ENCODE measurements around the gene SPOUT1.
"Not testable (repeated sequence)": the region's sequence is repeated elsewhere in the genome, so short reads cannot be mapped to it uniquely, and the experiment has no call there.

The SPOUT1 gene

DNA sequence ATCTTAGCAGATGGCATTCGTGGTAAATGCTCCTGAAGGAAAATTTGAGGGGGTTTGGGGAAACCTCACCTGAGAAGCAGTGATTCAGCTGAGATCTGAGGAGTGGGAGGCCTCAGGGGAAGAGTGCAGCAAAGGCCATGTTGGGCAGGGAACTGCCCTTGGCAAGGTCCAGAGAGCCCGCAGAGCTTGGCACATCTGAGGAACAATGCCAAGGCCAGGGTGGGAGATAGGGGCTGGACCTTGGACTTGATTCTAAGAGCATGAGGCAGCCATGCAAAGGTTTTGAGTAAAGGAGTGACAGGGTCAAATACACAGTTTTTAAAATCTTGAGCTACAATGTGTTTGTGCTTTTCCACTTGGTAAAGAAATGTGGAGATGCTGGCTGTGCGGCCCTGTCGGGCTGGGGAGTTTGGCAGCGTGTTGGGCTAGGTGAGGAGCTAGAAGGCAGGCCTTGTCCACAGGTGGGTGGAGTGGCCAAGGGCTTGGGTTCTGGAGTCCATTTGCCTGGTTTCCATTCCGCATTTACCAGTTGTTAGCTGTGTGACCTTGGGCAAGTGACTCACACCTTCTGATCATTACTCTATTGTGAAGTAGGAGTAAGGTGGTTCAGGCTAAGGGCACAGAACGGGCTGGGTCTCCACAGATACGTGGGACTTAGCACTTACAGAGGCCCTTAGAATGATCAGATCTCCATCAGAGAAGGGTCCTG lies 36.5 kb downstream of the SPOUT1 start:
- no peak overlapping the region for H3K9ac ChIP-seq (ENCODE audit: low read length)
- no peak overlapping the region for H3K4me3 ChIP-seq (ENCODE audit: low read length)
- H3K27ac ChIP-seq (ENCODE audit: low read depth, low read length): no peak overlapping the region
- H3K27me3 ChIP-seq (ENCODE audit: control insufficient read depth, insufficient read depth, low read length): no peaks in the 10 kb centered on the region
- peaks cover under 1% of the 10 kb centered on the region for H3K4me1 ChIP-seq (ENCODE audit: control insufficient read depth, insufficient read depth, low read length)
- peaks cover 31% of the 10 kb centered on the region for H3K36me3 ChIP-seq (ENCODE audit: control insufficient read depth, insufficient read depth, low read length)

GRCh38 chr9:128792134-128792533 lies 37.5 kb downstream of the SPOUT1 start:
- H3K36me3 ChIP-seq (ENCODE audit: control insufficient read depth, insufficient read depth, low read length): peaks cover 30% of the 10 kb centered on the region
- peaks cover 5% of the 10 kb centered on the region for H3K4me1 ChIP-seq (ENCODE audit: control insufficient read depth, insufficient read depth, low read length)
- H3K27ac ChIP-seq (ENCODE audit: low read depth, low read length): no peak overlapping the region
- no peak overlapping the region for H3K9ac ChIP-seq (ENCODE audit: low read length)
- no peaks in the 10 kb centered on the region for H3K27me3 ChIP-seq (ENCODE audit: control insufficient read depth, insufficient read depth, low read length)
- no peak overlapping the region for H3K4me3 ChIP-seq (ENCODE audit: low read length)

GRCh38 chr9:128790536-128790935 lies 39.1 kb downstream of the SPOUT1 start:
- Histone ChIP-seq H3K27ac (ENCODE audit: low read depth, low read length) (no peak overlapping the region), H3K36me3 (ENCODE audit: control insufficient read depth, insufficient read depth, low read length) (peaks cover 30% of the 10 kb centered on the region), H3K4me1 (ENCODE audit: control insufficient read depth, insufficient read depth, low read length) (peaks cover 5% of the 10 kb centered on the region), H3K9ac (ENCODE audit: low read length) (no peak overlapping the region), H3K4me3 (ENCODE audit: low read length) (no peak overlapping the region), H3K27me3 (ENCODE audit: control insufficient read depth, insufficient read depth, low read length) (no peaks in the 10 kb centered on the region)

GRCh38 chr9:128788445-128788844 lies 41.1 kb downstream of the SPOUT1 start:
- Histone ChIP-seq H3K4me3 (ENCODE audit: low read length) (peak overlapping the region; percentile 97), H3K4me1 (ENCODE audit: control insufficient read depth, insufficient read depth, low read length) (peaks cover 5% of the 10 kb centered on the region), H3K27ac (ENCODE audit: low read depth, low read length) (no peak overlapping the region), H3K27me3 (ENCODE audit: control insufficient read depth, insufficient read depth, low read length) (no peaks in the 10 kb centered on the region), H3K36me3 (ENCODE audit: control insufficient read depth, insufficient read depth, low read length) (peaks cover 26% of the 10 kb centered on the region), H3K9ac (ENCODE audit: low read length) (no peak overlapping the region)

DNA sequence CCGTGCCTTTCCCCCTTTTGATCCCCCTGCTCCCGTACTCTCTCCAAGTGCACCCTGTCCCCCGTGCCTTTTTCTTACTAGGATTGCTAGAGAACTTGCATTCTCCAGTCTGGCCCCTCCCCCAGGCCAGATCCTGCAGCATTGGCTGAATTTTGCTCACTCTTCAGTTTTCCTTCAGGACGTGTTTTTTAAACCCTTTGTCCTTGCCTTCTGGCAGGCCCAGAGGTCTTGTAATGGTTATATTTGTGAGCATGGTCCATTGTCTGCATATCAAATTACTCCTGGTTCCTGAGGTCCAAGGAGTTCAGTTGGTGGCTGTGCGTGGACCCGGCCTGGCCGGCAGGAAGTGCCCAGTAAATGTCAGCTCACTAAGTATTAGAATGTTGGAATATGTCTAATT lies 41.9 kb downstream of the SPOUT1 start:
- Histone ChIP-seq H3K4me1 (ENCODE audit: control insufficient read depth, insufficient read depth, low read length) (peaks cover 5% of the 10 kb centered on the region), H3K9ac (ENCODE audit: low read length) (no peak overlapping the region), H3K4me3 (ENCODE audit: low read length) (peak overlapping the region; percentile 97), H3K27me3 (ENCODE audit: control insufficient read depth, insufficient read depth, low read length) (no peaks in the 10 kb centered on the region), H3K36me3 (ENCODE audit: control insufficient read depth, insufficient read depth, low read length) (peaks cover 21% of the 10 kb centered on the region), H3K27ac (ENCODE audit: low read depth, low read length) (peak overlapping the region; percentile 64)

DNA sequence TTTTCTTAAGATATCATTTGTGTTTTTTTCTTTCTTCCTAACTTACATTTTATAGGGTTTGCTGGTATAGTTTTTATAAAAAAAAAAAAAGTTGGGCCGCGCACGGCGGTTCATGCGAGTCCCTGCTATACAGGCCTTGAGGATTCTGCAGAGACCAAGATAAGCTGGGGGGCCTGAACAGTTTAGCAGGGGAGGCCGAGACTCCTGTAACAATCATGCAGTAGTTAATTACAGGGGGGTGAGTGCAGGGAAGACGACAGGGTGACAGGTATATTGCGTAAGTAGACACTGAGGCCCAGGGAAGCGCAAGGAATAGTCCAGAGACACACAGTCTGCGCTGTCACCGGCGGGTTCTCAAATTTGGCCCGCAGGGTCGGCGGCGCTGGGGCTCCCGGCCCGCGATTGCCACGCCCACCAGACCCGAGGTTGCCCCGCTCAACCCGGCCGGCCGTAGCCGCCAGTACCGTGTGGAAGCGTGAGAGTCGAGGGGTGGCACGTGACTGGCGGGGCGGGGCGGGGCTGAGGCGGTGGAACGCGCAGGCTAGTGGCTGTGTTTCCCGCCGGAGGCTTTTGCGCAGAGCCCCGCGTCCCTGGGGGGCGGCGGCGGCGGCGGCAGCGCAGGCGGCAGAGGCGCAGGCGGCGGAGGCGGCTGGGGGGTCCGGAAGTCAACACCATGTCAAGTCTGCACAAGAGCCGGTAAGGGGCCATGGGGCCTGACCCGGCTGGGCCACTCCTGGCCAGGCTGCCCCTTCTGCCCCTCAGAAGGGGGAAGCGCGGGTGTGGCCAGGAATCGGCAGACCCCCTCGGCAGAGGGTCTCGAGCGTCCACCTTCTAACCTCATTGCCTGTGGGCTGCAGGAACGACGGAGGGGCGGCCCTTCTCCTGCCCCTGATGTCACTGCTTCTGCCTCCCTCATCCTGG lies 42.7 kb downstream of the SPOUT1 start, which contains the start of gene TBC1D13:
Gene TBC1D13, plus strand, starts transcription at position 573 of the 921 bp plus-strand sequence. Its CDS starts 101 bp downstream, at position 674.
- H3K4me1 ChIP-seq (ENCODE audit: control insufficient read depth, insufficient read depth, low read length): peaks cover 5% of the 10 kb centered on the region
- H3K27ac ChIP-seq (ENCODE audit: low read depth, low read length): peak within 1 kb of the TSS; percentile 64
- H3K36me3 ChIP-seq (ENCODE audit: control insufficient read depth, insufficient read depth, low read length): peaks cover 15% of the 10 kb centered on the region
- peak within 1 kb of the TSS; percentile 97 for H3K4me3 ChIP-seq (ENCODE audit: low read length)
- H3K9ac ChIP-seq (ENCODE audit: low read length): peak within 1 kb of the TSS; percentile 75
- no peaks in the 10 kb centered on the region for H3K27me3 ChIP-seq (ENCODE audit: control insufficient read depth, insufficient read depth, low read length)

- H3K27ac ChIP-seq (ENCODE audit: low read depth, low read length): no peak overlapping the region
- H3K27me3 ChIP-seq (ENCODE audit: control insufficient read depth, insufficient read depth, low read length): no peaks in the 10 kb centered on the region
- no peak overlapping the region for H3K9ac ChIP-seq (ENCODE audit: low read length)
- peaks cover 5% of the 10 kb centered on the region for H3K4me1 ChIP-seq (ENCODE audit: control insufficient read depth, insufficient read depth, low read length)
- H3K4me3 ChIP-seq (ENCODE audit: low read length): no peak overlapping the region
- peaks cover 2% of the 10 kb centered on the region for H3K36me3 ChIP-seq (ENCODE audit: control insufficient read depth, insufficient read depth, low read length)
Observed at GRCh38 chr9:128785427-128785826, 44.2 kb downstream of the SPOUT1 start.

GRCh38 chr9:128782669-128783068 lies 46.9 kb downstream of the SPOUT1 start:
- H3K27ac ChIP-seq (ENCODE audit: low read depth, low read length): no peak overlapping the region
- no peak overlapping the region for H3K4me3 ChIP-seq (ENCODE audit: low read length)
- H3K36me3 ChIP-seq (ENCODE audit: control insufficient read depth, insufficient read depth, low read length): no peaks in the 10 kb centered on the region
- no peak overlapping the region for H3K9ac ChIP-seq (ENCODE audit: low read length)
- no peaks in the 10 kb centered on the region for H3K4me1 ChIP-seq (ENCODE audit: control insufficient read depth, insufficient read depth, low read length)
- H3K27me3 ChIP-seq (ENCODE audit: control insufficient read depth, insufficient read depth, low read length): no peaks in the 10 kb centered on the region

DNA sequence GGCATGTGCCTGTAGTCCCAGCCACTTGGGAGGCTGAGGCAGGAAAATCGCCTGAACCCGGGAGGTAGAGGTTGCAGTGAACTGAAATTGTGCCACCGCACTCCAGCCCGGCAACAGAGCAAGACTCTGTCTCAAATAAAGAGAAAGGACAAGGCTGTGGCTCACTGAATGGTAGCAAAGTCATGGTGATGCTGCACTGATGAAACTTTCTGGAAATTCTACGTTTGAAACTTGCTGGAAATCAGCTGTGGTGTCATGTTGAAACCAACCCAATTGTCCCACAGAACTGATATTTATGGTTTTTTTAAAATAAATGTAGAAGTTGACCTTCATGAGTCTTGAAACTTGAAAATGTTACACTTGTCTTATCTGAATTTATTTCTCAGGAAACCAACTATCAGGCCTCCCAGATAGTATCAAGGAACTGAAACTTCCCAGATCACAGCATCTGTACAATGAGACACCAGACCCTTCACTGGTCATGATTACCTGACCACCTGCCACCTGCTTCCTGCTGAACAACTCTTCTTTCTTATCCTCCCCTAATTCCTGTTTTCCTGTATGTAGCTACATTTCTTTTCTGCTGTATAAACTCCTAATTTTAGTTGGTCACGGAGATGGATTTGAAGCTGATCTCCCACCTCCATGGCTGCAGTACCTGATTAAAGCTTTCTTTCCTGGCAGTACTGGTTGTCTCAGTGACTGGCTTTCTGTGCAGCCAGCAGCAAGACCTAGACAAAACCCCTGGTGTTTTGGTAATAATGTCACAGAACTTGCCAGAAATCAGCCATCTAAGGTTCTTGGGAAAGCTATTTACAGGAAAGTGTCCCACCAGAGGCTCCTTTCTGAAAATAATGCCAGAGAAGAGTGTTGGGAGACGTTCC lies 48.2 kb downstream of the SPOUT1 start:
- H3K9ac ChIP-seq (ENCODE audit: low read length): no peak overlapping the region
- no peaks in the 10 kb centered on the region for H3K4me1 ChIP-seq (ENCODE audit: control insufficient read depth, insufficient read depth, low read length)
- no peak overlapping the region for H3K4me3 ChIP-seq (ENCODE audit: low read length)
- no peaks in the 10 kb centered on the region for H3K36me3 ChIP-seq (ENCODE audit: control insufficient read depth, insufficient read depth, low read length)
- no peak overlapping the region for H3K27ac ChIP-seq (ENCODE audit: low read depth, low read length)
- H3K27me3 ChIP-seq (ENCODE audit: control insufficient read depth, insufficient read depth, low read length): no peaks in the 10 kb centered on the region

DNA sequence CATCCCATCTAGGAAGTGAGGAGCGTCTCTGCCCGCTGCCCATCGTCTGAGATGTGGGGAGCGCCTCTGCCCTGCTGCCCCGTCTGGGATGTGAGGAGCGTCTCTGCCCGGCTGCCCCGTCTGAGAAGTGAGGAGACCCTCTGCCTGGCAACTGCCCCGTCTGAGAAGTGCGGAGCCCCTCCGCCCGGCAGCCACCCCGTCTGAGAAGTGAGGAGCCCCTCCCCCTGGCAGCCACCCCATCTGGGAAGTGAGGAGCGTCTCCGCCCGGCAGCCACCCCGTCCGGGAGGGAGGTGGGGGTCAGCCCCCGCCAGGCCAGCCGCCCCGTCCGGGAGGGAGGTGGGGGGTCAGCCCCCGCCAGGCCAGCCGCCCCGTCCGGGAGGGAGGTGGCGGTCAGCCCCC lies 49.5 kb downstream of the SPOUT1 start:
- not testable (repeated sequence) for H3K36me3 ChIP-seq (ENCODE audit: control insufficient read depth, insufficient read depth, low read length); H3K27me3 ChIP-seq (ENCODE audit: control insufficient read depth, insufficient read depth, low read length); H3K4me3 ChIP-seq (ENCODE audit: low read length); H3K27ac ChIP-seq (ENCODE audit: low read depth, low read length); H3K9ac ChIP-seq (ENCODE audit: low read length); H3K4me1 ChIP-seq (ENCODE audit: control insufficient read depth, insufficient read depth, low read length)

GRCh38 chr9:128774804-128775203 lies 54.8 kb downstream of the SPOUT1 start:
- H3K36me3 ChIP-seq (ENCODE audit: control insufficient read depth, insufficient read depth, low read length): no peaks in the 10 kb centered on the region
- no peaks in the 10 kb centered on the region for H3K27me3 ChIP-seq (ENCODE audit: control insufficient read depth, insufficient read depth, low read length)
- H3K4me3 ChIP-seq (ENCODE audit: low read length): no peak overlapping the region
- no peak overlapping the region for H3K27ac ChIP-seq (ENCODE audit: low read depth, low read length)
- H3K4me1 ChIP-seq (ENCODE audit: control insufficient read depth, insufficient read depth, low read length): peaks cover 4% of the 10 kb centered on the region
- H3K9ac ChIP-seq (ENCODE audit: low read length): no peak overlapping the region

GRCh38 chr9:128773049-128773448 lies 56.5 kb downstream of the SPOUT1 start:
- no peaks in the 10 kb centered on the region for H3K27me3 ChIP-seq (ENCODE audit: control insufficient read depth, insufficient read depth, low read length)
- H3K9ac ChIP-seq (ENCODE audit: low read length): no peak overlapping the region
- no peaks in the 10 kb centered on the region for H3K36me3 ChIP-seq (ENCODE audit: control insufficient read depth, insufficient read depth, low read length)
- H3K27ac ChIP-seq (ENCODE audit: low read depth, low read length): no peak overlapping the region
- peaks cover 4% of the 10 kb centered on the region for H3K4me1 ChIP-seq (ENCODE audit: control insufficient read depth, insufficient read depth, low read length)
- no peak overlapping the region for H3K4me3 ChIP-seq (ENCODE audit: low read length)

Data from rectal smooth muscle tissue (tissue), 1 donor.